PC-9 (cell line): ENCODE data around the gene ZNF467. TPM values are rescaled to one million over a fixed set of nuclear protein-coding genes. Genes with fewer than 3 reads are reported as not detected.

ENCODE experiments used
- BruUV-seq: library from RNA; stranded (reverse); fragments of 400-500 nt; replicated peaks from 2 replicates; lab custom pipeline; 2021; lab: Mats Ljungman, UMichigan
- CTCF ChIA-PET: fragments of 300-600 bp; sonication (Branson Sonifier 250); formaldehyde crosslinking; loops from one replicate; lab custom pipeline; 2022; ENCODE audit warnings: antibody characterized with exemption; lab: Charles Lee
- POLR2A ChIA-PET: fragments of 300-600 bp; sonication (Branson Sonifier 250); formaldehyde crosslinking; loops from one replicate; lab custom pipeline; 2022; ENCODE audit warnings: antibody characterized with exemption; ENCODE audit not compliant: unreplicated experiment; lab: Charles Lee
- DNase-seq, 2 experiments: peaks; one replicate each; pipeline versions ENCODE4 v3.0.0 to v3.0.0-alpha.2; 2015 to 2022; ENCODE audit warnings: mixed read lengths in 1 of 2
- H2AFZ ChIP-seq: fragments of 200-600 bp; sonication (generic); 2 replicates; pipeline ENCODE4 v1.8.1; 2017; ENCODE audit warnings: antibody characterized with exemption
- H3F3A ChIP-seq: fragments of 200-600 bp; sonication (generic); 2 replicates; pipeline ENCODE4 v1.8.1; 2017; ENCODE audit warnings: antibody characterized with exemption, mild to moderate bottlenecking, low read depth; ENCODE audit not compliant: insufficient read depth
- H3K27ac ChIP-seq: fragments of 200-600 bp; sonication (generic); 2 replicates; pipeline ENCODE4 v1.6.1; 2016; ENCODE audit warnings: mixed run types
- H3K27me3 ChIP-seq: fragments of 200-600 bp; sonication (generic); 2 replicates; pipeline ENCODE4 v1.6.1; 2016; ENCODE audit warnings: low read depth, mixed run types; ENCODE audit not compliant: insufficient read depth
- H3K36me3 ChIP-seq: fragments of 200-600 bp; sonication (generic); 2 replicates; pipeline ENCODE4 v1.6.1; 2016; ENCODE audit warnings: low read depth, mixed run types
- H3K4me1 ChIP-seq: fragments of 200-600 bp; sonication (generic); replicated peaks from 2 replicates; pipeline ENCODE4 v1.6.1; 2016; ENCODE audit warnings: mixed run types; ENCODE audit not compliant: insufficient read depth
- H3K4me2 ChIP-seq: fragments of 200-600 bp; sonication (generic); 2 replicates; pipeline ENCODE4 v1.6.1; 2017; ENCODE audit warnings: mixed run types
- H3K4me3 ChIP-seq: fragments of 200-600 bp; sonication (generic); 2 replicates; pipeline ENCODE4 v1.6.1; 2016; ENCODE audit warnings: mixed run types
- H3K79me2 ChIP-seq: fragments of 200-600 bp; sonication (generic); 2 replicates; pipeline ENCODE4 v1.6.1; 2017; ENCODE audit warnings: low read depth, mixed run types
- H3K9me2 ChIP-seq: fragments of 200-600 bp; sonication (generic); 2 replicates; pipeline ENCODE4 v1.8.1; 2017; ENCODE audit warnings: mild to moderate bottlenecking; ENCODE audit not compliant: insufficient read depth
- H3K9me3 ChIP-seq: fragments of 200-600 bp; sonication (generic); 2 replicates; pipeline ENCODE4 v1.8.1; 2016; ENCODE audit warnings: low read depth; ENCODE audit not compliant: insufficient read depth
- H4K20me1 ChIP-seq: fragments of 200-600 bp; sonication (generic); 2 replicates; pipeline ENCODE4 v1.8.1; 2017; ENCODE audit not compliant: insufficient read depth
- CTCF ChIP-seq: fragments of 200-600 bp; sonication (generic); conservative IDR thresholded peaks from 2 replicates; pipeline ENCODE4 v1.6.1; 2017; ENCODE audit warnings: mixed run types, antibody characterized with exemption, mild to moderate bottlenecking, moderate library complexity
- EZH2 ChIP-seq: fragments of 200-600 bp; sonication (generic); IDR thresholded peaks from 2 replicates; pipeline ENCODE4 v1.8.0; 2017; ENCODE audit warnings: antibody characterized with exemption, low read depth
- intact Hi-C: fragments of 100-400 bp; cut with micrococcal nuclease; formaldehyde crosslinking; loops from one replicate; pipeline ENCODE4 v1.10.0; 2022; ENCODE audit not compliant: unreplicated experiment
- total RNA-seq: library from RNA; stranded (reverse); gene quantifications from 2 replicates; pipeline ENCODE4 v1.2.3, GENCODE V29; 2021

Gene ZNF467
- total RNA-seq, 1 experiment from 2014 or later: 6.6 TPM

GRCh38 chr7:149716932-149717307, 56.5 kb downstream of the ZNF467 start:
- CTCF ChIA-PET: interaction anchor here (0.5 to 0.6 kb wide), 2 partner anchors 638 to 1066 kb away, joined by 5 to 13 read pairs; no protein-coding TSS in a partner anchor
- no peaks in the 10 kb centered on the region for H3F3A ChIP-seq
- no peak overlapping the region for H3K4me3 ChIP-seq
- no peak overlapping the region for H3K27ac ChIP-seq
- peaks cover 9% of the 10 kb centered on the region for H3K4me1 ChIP-seq
- TF ChIP-seq CTCF (no peak), EZH2 (no peak)
- H3K36me3 ChIP-seq: no peaks in the 10 kb centered on the region
- DNase-seq: no peak
- H3K27me3 ChIP-seq: no peaks in the 10 kb centered on the region
- no peaks in the 10 kb centered on the region; the same call in 1 of the 2 replicates for H3K79me2 ChIP-seq
- BruUV-seq: no TSS peak
- peaks cover 6% of the 10 kb centered on the region for H3K9me3 ChIP-seq
- no peaks in the 10 kb centered on the region for H3K9me2 ChIP-seq
- no peaks in the 10 kb centered on the region for H4K20me1 ChIP-seq
- H2AFZ ChIP-seq: no peak overlapping the region
- H3K4me2 ChIP-seq: no peak overlapping the region
- intact Hi-C loops: loop anchor here (10.0 kb wide), 1 partner anchor 92 kb away; no protein-coding TSS in a partner anchor
- POLR2A ChIA-PET: interaction anchor here (0.6 kb wide), 1 partner anchor 69 kb away, joined by 6 read pairs; no protein-coding TSS in a partner anchor

- H3K79me2 ChIP-seq: no peaks in the 10 kb centered on the region; the same call in 1 of the 2 replicates
- H3K9me3 ChIP-seq: peaks cover 13% of the 10 kb centered on the region
- H3K27ac ChIP-seq: no peak overlapping the region
- CTCF ChIA-PET: interaction anchor here (0.5 to 0.6 kb wide), 2 partner anchors 637 to 1066 kb away, joined by 5 to 13 read pairs; no protein-coding TSS in a partner anchor
- no peaks in the 10 kb centered on the region for H3F3A ChIP-seq
- no peaks in the 10 kb centered on the region for H4K20me1 ChIP-seq
- POLR2A ChIA-PET: interaction anchor here (0.6 kb wide), 1 partner anchor 69 kb away, joined by 6 read pairs; no protein-coding TSS in a partner anchor
- intact Hi-C loops: loop anchor here (10.0 kb wide), 1 partner anchor 91 kb away; no protein-coding TSS in a partner anchor
- peak; percentile 18; the same call in 1 of the 2 replicates for TF ChIP-seq CTCF
- no peak for TF ChIP-seq EZH2
- no peaks in the 10 kb centered on the region for H3K36me3 ChIP-seq
- BruUV-seq: no TSS peak
- H2AFZ ChIP-seq: no peak overlapping the region
- H3K4me2 ChIP-seq: peak overlapping the region; percentile 92
- H3K9me2 ChIP-seq: no peaks in the 10 kb centered on the region
- no peak overlapping the region for H3K4me3 ChIP-seq
- H3K4me1 ChIP-seq: peaks cover 9% of the 10 kb centered on the region
- no peak for DNase-seq
- H3K27me3 ChIP-seq: no peaks in the 10 kb centered on the region
Measured at GRCh38 chr7:149716007-149716931, 57.1 kb downstream of the ZNF467 start.

DNA sequence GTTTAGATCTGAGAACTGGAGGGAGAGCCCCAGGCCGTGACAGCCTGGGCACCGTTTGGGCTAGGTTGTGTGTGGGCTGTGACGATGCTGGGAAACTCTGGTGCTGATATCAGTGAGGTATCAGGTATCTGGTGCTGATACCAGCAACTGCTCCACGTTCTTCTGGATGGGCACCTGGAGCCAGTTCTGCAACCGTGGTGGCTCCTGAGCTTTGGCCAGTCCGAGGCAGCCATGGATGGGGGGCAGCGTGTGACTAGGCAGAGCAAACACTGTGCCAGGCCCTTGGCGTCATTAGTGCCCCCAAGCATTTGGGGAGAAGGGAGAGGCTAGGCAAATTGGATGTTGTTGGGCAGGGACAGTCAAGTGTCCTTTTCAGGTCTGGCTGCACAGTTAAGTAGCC, 57.9 kb downstream of the ZNF467 start:
- intact Hi-C loops: loop anchor here (10.0 kb wide), 1 partner anchor 91 kb away; no protein-coding TSS in a partner anchor
- Histone ChIP-seq H3F3A (no peaks in the 10 kb centered on the region), H3K79me2 (no peaks in the 10 kb centered on the region; the same call in 1 of the 2 replicates), H3K9me3 (peaks cover 21% of the 10 kb centered on the region), H3K27me3 (no peaks in the 10 kb centered on the region), H3K27ac (no peak overlapping the region), H4K20me1 (no peaks in the 10 kb centered on the region), H3K4me3 (peak overlapping the region; percentile 76), H3K4me2 (peak overlapping the region; percentile 92), H3K9me2 (no peaks in the 10 kb centered on the region), H3K4me1 (peaks cover 9% of the 10 kb centered on the region), H2AFZ (peak overlapping the region; percentile 93), H3K36me3 (no peaks in the 10 kb centered on the region)
- TSS peak; percentile 35 for BruUV-seq
- no peak for DNase-seq
- ChIA-PET CTCF (interaction anchor here (1.5 kb wide), 1 partner anchor 53 kb away, joined by 6 read pairs; no protein-coding TSS in a partner anchor), POLR2A (interaction anchor here (0.6 kb wide), 1 partner anchor 1655 kb away, joined by 6 read pairs; no protein-coding TSS in a partner anchor)
- TF ChIP-seq EZH2 (no peak), CTCF (no peak)
